ENCODE data around the gene VAPA. TPM values are rescaled to one million over a fixed set of nuclear protein-coding genes. Genes with fewer than 3 reads are reported as not detected.
A peak's percentile ranks its signal among the peaks of the same experiment; 100 is the strongest.

Gene VAPA
- total and polyA plus RNA-seq, 2 donors (not counting 3 experiments of a cell fraction or from before 2014, with no cell fraction given), result 105 to 163 TPM

- H3K4me2 ChIP-seq (ENCODE audit: insufficient read depth, low read length), result no peak overlapping the region
- no peaks in the 10 kb centered on the region for H4K20me1 ChIP-seq (replicated peaks; ENCODE audit: control insufficient read depth, extremely low read depth, insufficient read depth, low read length)
- no peaks in the 10 kb centered on the region for H3K79me2 ChIP-seq (ENCODE audit: control insufficient read depth, insufficient read depth, low read length)
- DNase-seq (ENCODE audit: low read depth, low spot score) (no peak), FAIRE-seq (no peak)
- POLR2A ChIA-PET, result no interaction called here
- intact Hi-C loops (cut with micrococcal nuclease), result no loop called here
- H3K36me3 ChIP-seq (ENCODE audit: control insufficient read depth in 2 of 2, extremely low read depth in 1 of 2, insufficient read depth in 2 of 2, low read length in 2 of 2), result no peaks in the 10 kb centered on the region
- no peak overlapping the region for H3K9ac ChIP-seq (replicated peaks; ENCODE audit: extremely low read depth, insufficient read depth, low read length)
- no peaks in the 10 kb centered on the region for H3K9me3 ChIP-seq (replicated peaks; ENCODE audit: control insufficient read depth, insufficient read depth, low read length)
- TF ChIP-seq CTCF (IDR thresholded peaks at IDR 0.05; ENCODE audit: extremely low read depth in 1 of 2, insufficient read depth in 1 of 2, low read depth in 1 of 2, low read length in 2 of 2) (no peak), POLR2AphosphoS5 (IDR thresholded peaks at IDR 0.05; ENCODE audit: insufficient read depth, low read depth, low read length) (no peak), GATA2 (IDR thresholded peaks at IDR 0.05; ENCODE audit: insufficient read depth, insufficient read length, low read depth, low read length) (no peak)
- no peak overlapping the region for H3K27ac ChIP-seq (ENCODE audit: insufficient read depth, low read depth, low read length)
- H3K27me3 ChIP-seq (ENCODE audit: control insufficient read depth in 2 of 2, insufficient read depth in 2 of 2, low read length in 2 of 2), result peaks cover 6 to 7% of the 10 kb centered on the region in 2 experiments
- no peaks in the 10 kb centered on the region for H3K9me1 ChIP-seq (replicated peaks; ENCODE audit: control insufficient read depth, extremely low read depth, insufficient read depth, low read length)
- CTCF ChIA-PET, result interaction anchor here (8.7 kb wide), 1 partner anchor 549 kb away, joined by 186 read pairs; no protein-coding TSS in a partner anchor
- no peak overlapping the region for H2AFZ ChIP-seq (ENCODE audit: low read depth, low read length)
- dilution Hi-C loops (cut with MboI; ENCODE audit: extremely low pct_ligation_motif_present, low sequenced_read_pairs), result no loop called here
- no peak overlapping the region for H3K4me3 ChIP-seq (replicated peaks in 1 of 3; ENCODE audit: insufficient read depth in 1 of 3, low read depth in 1 of 3, low read length in 3 of 3)
- BruUV-seq (replicated peaks), result no TSS peak
- peaks cover 11% of the 10 kb centered on the region for H3K4me1 ChIP-seq (ENCODE audit: control insufficient read depth, extremely low read depth, insufficient read depth, low read length)
These were observed 55.4 kb downstream of the VAPA start for GRCh38 chr18:9969247-9969646.

GRCh38 chr18:9971313-9971920 lies 57.6 kb downstream of the VAPA start:
- BruUV-seq (replicated peaks), result no TSS peak
- H3K27me3 ChIP-seq (ENCODE audit: control insufficient read depth in 2 of 2, insufficient read depth in 2 of 2, low read length in 2 of 2), result peaks cover 7 to 8% of the 10 kb centered on the region in 2 experiments
- H3K9me1 ChIP-seq (replicated peaks; ENCODE audit: control insufficient read depth, extremely low read depth, insufficient read depth, low read length), result no peaks in the 10 kb centered on the region
- intact Hi-C loops (cut with micrococcal nuclease) (loop anchor here (1.0 to 5.0 kb wide), 7 partner anchors 61 to 1336 kb away; no protein-coding TSS in a partner anchor), dilution Hi-C loops (cut with MboI; ENCODE audit: extremely low pct_ligation_motif_present, low sequenced_read_pairs) (no loop called here)
- peak; percentile 87 for DNase-seq (ENCODE audit: low read depth, low spot score)
- H3K27ac ChIP-seq (ENCODE audit: insufficient read depth, low read depth, low read length), result no peak overlapping the region
- TF ChIP-seq MYC (IDR thresholded peaks at IDR 0.05; ENCODE audit: low read depth, low read length) (no peak), GATA2 (IDR thresholded peaks at IDR 0.05; ENCODE audit: insufficient read depth, insufficient read length, low read depth, low read length) (no peak), POLR2A (IDR thresholded peaks at IDR 0.05; ENCODE audit: low read depth, low read length) (no peak), CTCF (IDR thresholded peaks at IDR 0.05; ENCODE audit: extremely low read depth in 1 of 2, insufficient read depth in 1 of 2, low read depth in 1 of 2, low read length in 2 of 2) (peak; percentile 51 to 54), MAX (IDR thresholded peaks at IDR 0.05; ENCODE audit: insufficient read depth, insufficient read length) (no peak)
- H3K9me3 ChIP-seq (replicated peaks; ENCODE audit: control insufficient read depth, insufficient read depth, low read length), result no peaks in the 10 kb centered on the region
- CTCF ChIA-PET, result interaction anchor here (0.9 to 8.7 kb wide), 15 partner anchors 10 to 1182 kb away, joined by 3 to 186 read pairs (median 4); partner anchors contain the start of gene NAPG
- H2AFZ ChIP-seq (ENCODE audit: low read depth, low read length), result no peak overlapping the region
- no peaks in the 10 kb centered on the region for H3K79me2 ChIP-seq (ENCODE audit: control insufficient read depth, insufficient read depth, low read length)
- no peak overlapping the region for H3K4me3 ChIP-seq (replicated peaks in 1 of 3; ENCODE audit: insufficient read depth in 1 of 3, low read depth in 1 of 3, low read length in 3 of 3)
- H3K4me2 ChIP-seq (ENCODE audit: insufficient read depth, low read length), result no peak overlapping the region
- H3K4me1 ChIP-seq (ENCODE audit: control insufficient read depth, extremely low read depth, insufficient read depth, low read length), result peaks cover 9% of the 10 kb centered on the region
- H4K20me1 ChIP-seq (replicated peaks; ENCODE audit: control insufficient read depth, extremely low read depth, insufficient read depth, low read length), result no peaks in the 10 kb centered on the region
- H3K36me3 ChIP-seq (ENCODE audit: control insufficient read depth in 2 of 2, extremely low read depth in 1 of 2, insufficient read depth in 2 of 2, low read length in 2 of 2), result no peaks in the 10 kb centered on the region
- no peak overlapping the region for H3K9ac ChIP-seq (replicated peaks; ENCODE audit: extremely low read depth, insufficient read depth, low read length)
- POLR2A ChIA-PET, result no interaction called here
- peak; percentile 85 for FAIRE-seq
